Testis (tissue), 3 donors: ENCODE data around the gene LCOR. TPM values are rescaled to one million over a fixed set of nuclear protein-coding genes. Genes with fewer than 3 reads are reported as not detected.

Experiments used
- DNase-seq: peaks from one replicate; pipeline ENCODE4 v3.0.0-alpha.2; 2019
- H3K27ac ChIP-seq, 2 donors: fragments of 200-600 bp; sonication (generic); one replicate each; pipeline ENCODE4 v1.5.1; 2019
- H3K27me3 ChIP-seq: fragments of 200-600 bp; sonication (generic); one replicate; pipeline ENCODE4 v1.5.1; 2019
- H3K36me3 ChIP-seq: fragments of 200-600 bp; sonication (generic); one replicate; pipeline ENCODE4 v1.5.1; 2017; ENCODE audit warnings: low read depth; ENCODE audit errors: missing control alignments
- H3K4me1 ChIP-seq: fragments of 200-600 bp; sonication (generic); one replicate; pipeline ENCODE4 v1.5.1; 2019
- H3K4me3 ChIP-seq, 2 donors: fragments of 200-600 bp; sonication (generic); one replicate each; pipeline ENCODE4 v1.5.1; 2017 to 2019
- H3K9me3 ChIP-seq: fragments of 200-600 bp; sonication (generic); one replicate; pipeline ENCODE4 v1.5.1; 2017
- CTCF ChIP-seq, 3 experiments: fragments of 450-650 bp in 2 of 3; fragments of 200-600 bp in 1 of 3; sonication (generic) in 1 of 3; IDR thresholded peaks; one replicate each; pipeline ENCODE4 v1.5.1; 2016 to 2019; ENCODE audit warnings: antibody characterized with exemption in 3 of 3, mild to moderate bottlenecking in 2 of 3, moderate library complexity in 1 of 3
- POLR2A ChIP-seq: fragments of 450-650 bp; IDR thresholded peaks from one replicate; pipeline ENCODE4 v1.6.1; 2017; ENCODE audit warnings: antibody characterized with exemption, mild to moderate bottlenecking, moderate library complexity
- WGBS, 2 donors: methylation state at CpG; one replicate each; pipeline ENCODE4 v1.1.5; 2018; 5-methylcytosine and 5-hydroxymethylcytosine counted together
- intact Hi-C: fragments of 100-400 bp; cut with DNase I; formaldehyde crosslinking; loops from one replicate; pipeline ENCODE4 v1.15.1; 2023; ENCODE audit warnings: low total_unique reads
- polyA plus RNA-seq: library from polyadenylated mRNA; stranded (reverse); fragments of 350-450 nt; fragmentation: Illumina TruSeq; extraction: RNeasy Lipid Tissue Mini Kit (QIAGEN cat#74804); gene quantifications from one replicate; pipeline ENCODE4 v1.2.3, GENCODE V29; 2014; ENCODE audit warnings: low read depth, low replicate concordance; ENCODE audit not compliant: insufficient read depth
- total RNA-seq, 2 donors: library from RNA; depleted of rRNA; stranded (reverse); fragments of >200 nt; gene quantifications; one replicate each; pipeline ENCODE4 v1.2.3, GENCODE V29; 2016

LCOR gene
- total and polyA plus RNA-seq, 3 donors from 2014 or later, result 11.6 to 68.3 (median 40.0) TPM

- no peak for DNase-seq
- Histone ChIP-seq H3K27me3 (no peaks in the 10 kb centered on the region), H3K4me1 (no peaks in the 10 kb centered on the region), H3K27ac (no peak overlapping the region), H3K36me3 (no peaks in the 10 kb centered on the region), H3K9me3 (no peaks in the 10 kb centered on the region), H3K4me3 (no peak overlapping the region)
- intact Hi-C loops, result no loop called here
- TF ChIP-seq POLR2A (no peak), CTCF (IDR thresholded peaks at IDR 0.05) (no peak)
- 59 to 69% methylated on average over 2 of the region's 2 CpGs for WGBS, 2 donors
Measured at GRCh38 chr10:96971324-96971723, 139.2 kb downstream of the LCOR start.

DNA sequence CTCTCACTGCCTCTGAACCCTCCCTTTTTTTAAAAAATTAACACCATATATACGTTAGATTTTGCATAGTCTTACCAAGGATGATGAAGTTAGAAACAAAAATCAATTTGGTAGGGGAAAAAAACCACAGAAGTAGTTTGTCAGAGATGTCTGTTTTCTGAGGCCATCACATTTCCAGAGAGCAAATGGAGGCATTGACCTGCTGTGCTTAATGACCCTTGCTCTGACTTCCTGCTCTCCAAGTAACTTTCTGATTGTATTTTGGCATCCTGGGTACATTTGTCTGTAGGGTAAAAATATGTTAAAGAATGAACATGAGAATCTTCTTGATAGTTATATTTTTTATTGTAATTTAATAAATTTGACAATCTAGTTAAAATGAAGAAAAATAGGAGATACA lies 140.2 kb downstream of the LCOR start:
- no peak for DNase-seq
- no peaks in the 10 kb centered on the region for H3K4me1 ChIP-seq
- H3K4me3 ChIP-seq, result no peak overlapping the region
- no peaks in the 10 kb centered on the region for H3K27me3 ChIP-seq
- no peaks in the 10 kb centered on the region for H3K9me3 ChIP-seq
- H3K36me3 ChIP-seq, result no peaks in the 10 kb centered on the region
- no peak overlapping the region for H3K27ac ChIP-seq
- 83 to 88% methylated on average over 1 of the region's 1 CpG for WGBS, 2 donors
- intact Hi-C loops, result no loop called here
- TF ChIP-seq CTCF (IDR thresholded peaks at IDR 0.05), result no peak
- TF ChIP-seq POLR2A, result no peak

- Histone ChIP-seq H3K9me3 (no peaks in the 10 kb centered on the region), H3K27me3 (no peaks in the 10 kb centered on the region), H3K27ac (no peak overlapping the region), H3K4me1 (no peaks in the 10 kb centered on the region), H3K4me3 (no peak overlapping the region), H3K36me3 (no peaks in the 10 kb centered on the region)
- no peak for DNase-seq
- intact Hi-C loops, result no loop called here
- 48 to 50% methylated on average over 5 of the region's 5 CpGs for WGBS, 2 donors
- no peak for TF ChIP-seq POLR2A
- no peak for TF ChIP-seq CTCF (IDR thresholded peaks at IDR 0.05)
Measured at GRCh38 chr10:96973809-96974747, 142.0 kb downstream of the LCOR start.

GRCh38 chr10:96975136-96975535 lies 143.0 kb downstream of the LCOR start:
- H3K4me3 ChIP-seq, result no peak overlapping the region
- intact Hi-C loops, result no loop called here
- no peak for DNase-seq
- no peaks in the 10 kb centered on the region for H3K4me1 ChIP-seq
- H3K9me3 ChIP-seq, result no peaks in the 10 kb centered on the region
- TF ChIP-seq POLR2A (no peak), CTCF (IDR thresholded peaks at IDR 0.05) (no peak)
- H3K27me3 ChIP-seq, result no peaks in the 10 kb centered on the region
- no peaks in the 10 kb centered on the region for H3K36me3 ChIP-seq
- no peak overlapping the region for H3K27ac ChIP-seq
- WGBS, 2 donors, result 89 to 90% methylated on average over 2 of the region's 2 CpGs
